HepG2 (cell line): ENCODE measurements around the gene IKZF3. TPM values are rescaled to one million over a fixed set of nuclear protein-coding genes. Genes with fewer than 3 reads are reported as not detected.

Experiments used
- ATM ChIP-seq: fragments of 450-650 bp; IDR thresholded peaks from 2 replicates; pipeline ENCODE4 v1.7.1; 2017; ENCODE audit warnings: mild to moderate bottlenecking, borderline replicate concordance
- CHD2 ChIP-seq: IDR thresholded peaks from 2 replicates; pipeline ENCODE4 v1.6.1; 2011; ENCODE audit warnings: low read depth, low read length, improper control_type of control experiment
- EEA1 ChIP-seq: sonication (generic); formaldehyde crosslinking; IDR thresholded peaks from 2 replicates; pipeline ENCODE4 v1.5.1; 2020; ENCODE audit warnings: mild to moderate bottlenecking, missing genetic modification reagents, borderline replicate concordance
- EHMT2 ChIP-seq: fragments of 200-600 bp; sonication (generic); IDR thresholded peaks from 2 replicates; pipeline ENCODE4 v1.7.0; 2017; ENCODE audit warnings: antibody characterized with exemption, low read depth, low read length, borderline replicate concordance
- HDAC1 ChIP-seq: sonication (generic); formaldehyde crosslinking; IDR thresholded peaks from 2 replicates; pipeline ENCODE4 v1.5.1; 2020; ENCODE audit warnings: mild to moderate bottlenecking, missing genetic modification reagents
- HNF4G ChIP-seq, 2 experiments: sonication (generic) in 1 of 2; formaldehyde crosslinking in 1 of 2; IDR thresholded peaks; 2 replicates each; pipeline versions ENCODE4 v1.4.0 to v1.6.1; 2011 to 2020; ENCODE audit warnings: borderline replicate concordance in 2 of 2, low read depth in 2 of 2, mild to moderate bottlenecking in 2 of 2, low read length in 1 of 2, missing genetic modification reagents in 1 of 2, moderate library complexity in 1 of 2
- MAFG ChIP-seq: sonication (generic); formaldehyde crosslinking; IDR thresholded peaks from 2 replicates; pipeline ENCODE4 v1.5.1; 2020; ENCODE audit warnings: mild to moderate bottlenecking, missing genetic modification reagents
- NAIF1 ChIP-seq: sonication (generic); formaldehyde crosslinking; IDR thresholded peaks from 2 replicates; pipeline ENCODE4 v1.5.0; 2020; ENCODE audit warnings: mild to moderate bottlenecking, missing genetic modification reagents, borderline replicate concordance
- RBM22 ChIP-seq: fragments of 200-400 bp; formaldehyde crosslinking; optimal IDR thresholded peaks from 2 replicates; pipeline ENCODE3; 2017; ENCODE audit warnings: mild to moderate bottlenecking, low read length, moderate library complexity
- SAP130 ChIP-seq: IDR thresholded peaks from 2 replicates; pipeline ENCODE4 v1.6.1; 2016; ENCODE audit warnings: low read depth
- SIN3A ChIP-seq: IDR thresholded peaks from 2 replicates; pipeline ENCODE4 v1.6.1; 2011; ENCODE audit warnings: low read depth, mild to moderate bottlenecking, control low read depth, low read length, borderline replicate concordance
- SNAPC2 ChIP-seq: sonication (generic); formaldehyde crosslinking; IDR thresholded peaks from 2 replicates; pipeline ENCODE4 v1.8.1; 2022; ENCODE audit warnings: mild to moderate bottlenecking, missing genetic modification reagents
- SP2 ChIP-seq: sonication (generic); formaldehyde crosslinking; IDR thresholded peaks from 2 replicates; pipeline ENCODE4 v1.5.1; 2020; ENCODE audit warnings: mild to moderate bottlenecking, missing genetic modification reagents
- STAT6 ChIP-seq: sonication (generic); formaldehyde crosslinking; IDR thresholded peaks from 2 replicates; pipeline ENCODE4 v1.4.0; 2020; ENCODE audit warnings: missing genetic modification reagents, mild to moderate bottlenecking, borderline replicate concordance
- SUZ12 ChIP-seq: fragments of 150-350 bp; IDR thresholded peaks from 2 replicates; pipeline ENCODE4 v1.6.1; 2014; ENCODE audit warnings: low read depth, low read length
- TEAD2 ChIP-seq: sonication (generic); formaldehyde crosslinking; IDR thresholded peaks from 2 replicates; pipeline ENCODE4 v1.9.0; 2021; ENCODE audit warnings: missing genetic modification reagents
- XRCC5 ChIP-seq: fragments of 200-400 bp; formaldehyde crosslinking; optimal IDR thresholded peaks from 2 replicates; pipeline ENCODE3; 2017; ENCODE audit warnings: mild to moderate bottlenecking, low read length
- ZFP41 ChIP-seq: sonication (generic); formaldehyde crosslinking; IDR thresholded peaks from 2 replicates; pipeline ENCODE4 v1.4.0; 2020; ENCODE audit warnings: mild to moderate bottlenecking, missing genetic modification reagents, borderline replicate concordance
- ZNF282 ChIP-seq: fragments of 450-650 bp; IDR thresholded peaks from 2 replicates; pipeline ENCODE4 v1.6.1; 2018; ENCODE audit not compliant: partially characterized antibody
- ZNF34 ChIP-seq: sonication (generic); formaldehyde crosslinking; IDR thresholded peaks from 2 replicates; pipeline ENCODE4 v1.4.0; 2020; ENCODE audit warnings: mild to moderate bottlenecking, missing genetic modification reagents, borderline replicate concordance
- ZNF343 ChIP-seq: sonication (generic); formaldehyde crosslinking; IDR thresholded peaks from 2 replicates; pipeline ENCODE4 v1.4.0; 2020; ENCODE audit warnings: mild to moderate bottlenecking, missing genetic modification reagents
- ZNF781 ChIP-seq: sonication (generic); formaldehyde crosslinking; IDR thresholded peaks from 2 replicates; pipeline ENCODE4 v1.5.1; 2020; ENCODE audit warnings: borderline replicate concordance, mild to moderate bottlenecking, missing genetic modification reagents; ENCODE audit errors: not compliant biosample characterization
- ZNF878 ChIP-seq: sonication (generic); formaldehyde crosslinking; IDR thresholded peaks from 2 replicates; pipeline ENCODE4 v1.8.1; 2023; ENCODE audit warnings: mild to moderate bottlenecking, missing genetic modification reagents, moderate library complexity
- ZNF879 ChIP-seq: sonication (generic); formaldehyde crosslinking; IDR thresholded peaks from 2 replicates; pipeline ENCODE4 v1.8.1; 2023; ENCODE audit warnings: missing genetic modification reagents
- polyA plus RNA-seq, 8 experiments: library from polyadenylated mRNA; depleted of rRNA in 3 of 8; stranded (reverse) in 7 of 8; unstranded in 1 of 8; fragments of >200 nt; fragmentation: Illumina TruSeq in 4 of 8; extraction: Trizol in 4 of 8; gene quantifications; 2 replicates each; pipeline versions ENCODE4 v1.2.1 to v1.2.3, GENCODE V29; 2011 to 2016; ENCODE audit warnings: low read depth in 4 of 8, missing spikeins in 1 of 8, mixed read lengths in 1 of 8; ENCODE audit not compliant: insufficient read depth in 1 of 8
- total RNA-seq, 5 experiments: library from RNA; depleted of rRNA; stranded (reverse); fragments of >200 nt; fragmentation: Illumina TruSeq; extraction: Trizol; gene quantifications; 2 replicates each; pipeline ENCODE4 v1.2.3, GENCODE V29; 2016; ENCODE audit warnings: low read depth in 1 of 5
- TF ChIP-seq, protein P1 (sequence below): IDR thresholded peaks from 2 replicates; pipeline ENCODE4 v1.6.1; 2016; ENCODE audit warnings: missing compliant biosample characterization, missing genetic modification reagents, borderline replicate concordance
- TF ChIP-seq, protein P2 (sequence below): sonication (generic); formaldehyde crosslinking; IDR thresholded peaks from 2 replicates; pipeline ENCODE4 v1.8.0; 2023; ENCODE audit warnings: mild to moderate bottlenecking, missing genetic modification reagents

Gene IKZF3
- total and polyA plus RNA-seq, 2 of the 13 experiments (the other 11 are each of a cell fraction or from before 2014, with no cell fraction given): not detected

GRCh38 chr17:39740357-39741111 is 123.6 kb downstream of the IKZF3 start (continued):
- TF ChIP-seq SAP130 (peak; percentile 98), STAT6 (CRISPR knock-in tag) (no peak), ZNF282 (no peak), MAFG (CRISPR knock-in tag) (no peak), SIN3A (no peak; the same call in 1 of the 2 replicates), ATM (no peak), SUZ12 (no peak), EEA1 (CRISPR knock-in tag) (no peak), XRCC5 (no peak), ZNF879 (CRISPR knock-in tag) (no peak), HDAC1 (CRISPR knock-in tag) (peak; percentile 81), SP2 (CRISPR knock-in tag) (no peak), ZNF878 (no peak), HNF4G (IDR thresholded peaks at IDR 0.05; ENCODE audit: borderline replicate concordance, low read depth, low read length) (no peak), HNF4G (CRISPR knock-in tag; IDR thresholded peaks at IDR 0.05; ENCODE audit: borderline replicate concordance, low read depth) (no peak), NAIF1 (no peak; the same call in 1 of the 2 replicates), ZFP41 (CRISPR knock-in tag) (no peak), ZNF343 (CRISPR knock-in tag) (no peak), RBM22 (peak; percentile 38), ZNF34 (CRISPR knock-in tag) (no peak), EHMT2 (no peak), CHD2 (peak; percentile 38; the same call in 1 of the 2 replicates), TEAD2 (CRISPR knock-in tag) (no peak), SNAPC2 (CRISPR knock-in tag) (0 out of 2 replicates have a peak, but pooled peaks have one; percentile 38), ZNF781 (CRISPR knock-in tag) (no peak)
- TF ChIP-seq, protein P1, sequence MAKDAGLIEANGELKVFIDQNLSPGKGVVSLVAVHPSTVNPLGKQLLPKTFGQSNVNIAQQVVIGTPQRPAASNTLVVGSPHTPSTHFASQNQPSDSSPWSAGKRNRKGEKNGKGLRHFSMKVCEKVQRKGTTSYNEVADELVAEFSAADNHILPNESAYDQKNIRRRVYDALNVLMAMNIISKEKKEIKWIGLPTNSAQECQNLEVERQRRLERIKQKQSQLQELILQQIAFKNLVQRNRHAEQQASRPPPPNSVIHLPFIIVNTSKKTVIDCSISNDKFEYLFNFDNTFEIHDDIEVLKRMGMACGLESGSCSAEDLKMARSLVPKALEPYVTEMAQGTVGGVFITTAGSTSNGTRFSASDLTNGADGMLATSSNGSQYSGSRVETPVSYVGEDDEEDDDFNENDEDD (CRISPR knock-in tag): no peak
- TF ChIP-seq, protein P2, sequence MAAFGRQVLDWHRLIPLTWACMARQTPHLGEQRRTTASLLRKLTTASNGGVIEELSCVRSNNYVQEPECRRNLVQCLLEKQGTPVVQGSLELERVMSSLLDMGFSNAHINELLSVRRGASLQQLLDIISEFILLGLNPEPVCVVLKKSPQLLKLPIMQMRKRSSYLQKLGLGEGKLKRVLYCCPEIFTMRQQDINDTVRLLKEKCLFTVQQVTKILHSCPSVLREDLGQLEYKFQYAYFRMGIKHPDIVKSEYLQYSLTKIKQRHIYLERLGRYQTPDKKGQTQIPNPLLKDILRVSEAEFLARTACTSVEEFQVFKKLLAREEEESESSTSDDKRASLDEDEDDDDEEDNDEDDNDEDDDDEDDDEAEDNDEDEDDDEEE (CRISPR knock-in tag): peak; percentile 90
